Osteocyte (in vitro differentiated cells): ENCODE measurements around the gene EFNA3. TPM values are rescaled to one million over a fixed set of nuclear protein-coding genes. Genes with fewer than 3 reads are reported as not detected.

Experiments
- DNase-seq: peaks from one replicate; pipeline ENCODE4 v3.0.0; 2021; ENCODE audit warnings: mixed read lengths; ENCODE audit not compliant: unreplicated experiment; ENCODE audit errors: extremely low spot score
- H3K27ac Mint-ChIP-seq: one replicate; pipeline ENCODE4 v1.8.0; 2021; ENCODE audit warnings: mild to moderate bottlenecking, mixed read lengths; ENCODE audit not compliant: unreplicated experiment
- H3K27me3 Mint-ChIP-seq: one replicate; pipeline ENCODE4 v1.8.0; 2021; ENCODE audit warnings: mixed read lengths; ENCODE audit not compliant: unreplicated experiment
- H3K36me3 Mint-ChIP-seq: one replicate; pipeline ENCODE4 v1.8.0; 2021; ENCODE audit warnings: mixed read lengths; ENCODE audit not compliant: unreplicated experiment
- H3K4me1 Mint-ChIP-seq: one replicate; pipeline ENCODE4 v1.8.0; 2021; ENCODE audit warnings: mixed read lengths; ENCODE audit not compliant: unreplicated experiment
- H3K4me3 Mint-ChIP-seq: one replicate; pipeline ENCODE4 v1.8.0; 2021; ENCODE audit warnings: mild to moderate bottlenecking, moderate library complexity, mixed read lengths; ENCODE audit not compliant: unreplicated experiment
- H3K9me3 Mint-ChIP-seq: one replicate; pipeline ENCODE4 v1.8.0; 2021; ENCODE audit warnings: mixed read lengths; ENCODE audit not compliant: unreplicated experiment
- CTCF ChIP-seq: fragments of 200-600 bp; sonication (generic); IDR thresholded peaks from 2 replicates; pipeline ENCODE4 v1.5.0; 2021; ENCODE audit warnings: antibody characterized with exemption, mild to moderate bottlenecking, moderate library complexity
- total RNA-seq: library from RNA; stranded (reverse); gene quantifications from 2 replicates; pipeline ENCODE4 v1.2.1, GENCODE V29; 2021

EFNA3 gene
- total RNA-seq, 1 donor from 2014 or later: 2.9 TPM

- Mint-ChIP-seq H3K4me3 (peak overlapping the region; percentile 32), H3K9me3 (no peaks in the 10 kb centered on the region), H3K4me1 (peaks cover 10% of the 10 kb centered on the region), H3K27ac (no peak overlapping the region), H3K36me3 (no peaks in the 10 kb centered on the region), H3K27me3 (peaks cover 11% of the 10 kb centered on the region)
- TF ChIP-seq CTCF: no peak
- DNase-seq: no peak
Observed at GRCh38 chr1:155070158-155070621, 8.4 kb upstream of the EFNA3 start.

GRCh38 chr1:155070721-155071569 lies 7.7 kb upstream of the EFNA3 start:
- peak; percentile 54 for TF ChIP-seq CTCF

GRCh38 chr1:155071701-155072100 lies 6.9 kb upstream of the EFNA3 start:
- peaks cover 11% of the 10 kb centered on the region for H3K27me3 Mint-ChIP-seq
- peak overlapping the region; percentile 48 for H3K4me3 Mint-ChIP-seq
- no peaks in the 10 kb centered on the region for H3K9me3 Mint-ChIP-seq
- H3K36me3 Mint-ChIP-seq: no peaks in the 10 kb centered on the region
- H3K27ac Mint-ChIP-seq: no peak overlapping the region
- TF ChIP-seq CTCF: no peak
- peaks cover 10% of the 10 kb centered on the region for H3K4me1 Mint-ChIP-seq
- no peak for DNase-seq

More at GRCh38 chr1:155070721-155071569, 7.7 kb upstream of the EFNA3 start:
- no peaks in the 10 kb centered on the region for H3K36me3 Mint-ChIP-seq
- peaks cover 10% of the 10 kb centered on the region for H3K4me1 Mint-ChIP-seq
- DNase-seq: no peak
- no peaks in the 10 kb centered on the region for H3K9me3 Mint-ChIP-seq
- no peak overlapping the region for H3K27ac Mint-ChIP-seq
- peak overlapping the region; percentile 48 for H3K4me3 Mint-ChIP-seq
- H3K27me3 Mint-ChIP-seq: peaks cover 11% of the 10 kb centered on the region

GRCh38 chr1:155072531-155073289 lies 5.9 kb upstream of the EFNA3 start:
- TF ChIP-seq CTCF: no peak
- no peak overlapping the region for H3K4me3 Mint-ChIP-seq
- H3K4me1 Mint-ChIP-seq: peaks cover 10% of the 10 kb centered on the region
- peaks cover 11% of the 10 kb centered on the region for H3K27me3 Mint-ChIP-seq
- H3K36me3 Mint-ChIP-seq: no peaks in the 10 kb centered on the region
- H3K9me3 Mint-ChIP-seq: no peaks in the 10 kb centered on the region
- DNase-seq: no peak
- no peak overlapping the region for H3K27ac Mint-ChIP-seq
